Diencephalon (tissue), 1 donor: ENCODE measurements around the gene NANOGP8. TPM values are rescaled to one million over a fixed set of nuclear protein-coding genes. Genes with fewer than 3 reads are reported as not detected.

ENCODE experiments used
- total RNA-seq: library from RNA; depleted of rRNA; stranded (reverse); fragments of >200 nt; gene quantifications from one replicate; pipeline ENCODE4 v1.2.3, GENCODE V29; 2014

The NANOGP8 gene, protein sequence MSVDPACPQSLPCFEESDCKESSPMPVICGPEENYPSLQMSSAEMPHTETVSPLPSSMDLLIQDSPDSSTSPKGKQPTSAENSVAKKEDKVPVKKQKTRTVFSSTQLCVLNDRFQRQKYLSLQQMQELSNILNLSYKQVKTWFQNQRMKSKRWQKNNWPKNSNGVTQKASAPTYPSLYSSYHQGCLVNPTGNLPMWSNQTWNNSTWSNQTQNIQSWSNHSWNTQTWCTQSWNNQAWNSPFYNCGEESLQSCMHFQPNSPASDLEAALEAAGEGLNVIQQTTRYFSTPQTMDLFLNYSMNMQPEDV
- 0.69 TPM for total RNA-seq

DNA sequence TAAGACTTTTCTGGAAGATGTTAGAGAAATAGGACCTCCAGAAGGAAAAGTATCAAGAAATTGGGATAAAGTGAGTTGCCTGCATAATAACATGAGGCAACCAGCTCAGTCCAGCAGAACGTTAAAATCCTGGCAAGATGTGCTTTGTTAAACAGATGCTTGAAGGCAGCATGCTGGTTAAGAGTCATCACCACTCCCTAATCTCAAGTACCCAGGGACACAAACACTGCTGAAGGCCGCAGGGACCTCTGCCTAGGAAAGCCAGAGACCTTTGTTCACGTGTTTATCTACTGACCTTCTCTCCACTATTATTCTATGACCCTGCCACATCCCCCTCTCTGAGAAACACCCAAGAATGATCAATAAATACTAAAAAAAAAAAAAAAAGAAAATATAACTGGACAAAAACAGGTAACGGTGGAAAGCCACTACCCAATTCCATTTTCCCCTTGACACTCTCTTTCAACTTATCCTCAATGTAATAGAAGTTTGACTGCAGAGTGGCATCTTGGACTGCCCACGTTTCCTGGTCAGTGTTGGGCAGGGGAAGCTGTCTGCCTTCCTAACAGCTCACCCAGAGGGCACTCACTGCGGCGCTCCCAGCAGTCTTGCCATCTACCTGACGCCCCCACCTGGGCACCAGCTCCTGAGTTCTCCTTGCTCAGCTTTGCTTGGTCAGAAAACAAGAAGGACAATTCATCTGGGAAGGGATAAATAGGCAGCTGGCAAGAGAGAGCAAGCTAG, at the start of gene NANOGP8:
Gene NANOGP8, minus strand, starts transcription at position 120 of the 744 bp plus-strand sequence. CDS start 185 bp downstream, outside the sequence.

Other genes starting within 250 kb of the NANOGP8 start
- 45.9 TPM for gene AQR, start 115.6 kb downstream of the NANOGP8 start, total RNA-seq
- 117 TPM for gene ZNF770, start 97.0 kb downstream of the NANOGP8 start, total RNA-seq